ENCODE data around the gene TSPAN18.

- no peak for TF ChIP-seq CTCF (IDR thresholded peaks at IDR 0.05; ENCODE audit: low read depth, low read length)
- no peak for TF ChIP-seq EZH2phosphoT487 (IDR thresholded peaks at IDR 0.05; ENCODE audit: low read depth)
These were observed 202.1 kb downstream of the TSPAN18 start for GRCh38 chr11:44928816-44929215.

All from OCI-LY3 (cell line).